Right lobe of liver (tissue), 4 donors: Measurements from ENCODE around the gene NBAS.

ENCODE experiments used
- CTCF ChIP-seq, 4 donors: fragments of 200-600 bp in 3 of 4; fragments of 450-650 bp in 1 of 4; IDR thresholded peaks; one replicate each; pipeline versions ENCODE4 v1.5.1 to v1.8.0; 2016 to 2022; ENCODE audit warnings: antibody characterized with exemption in 4 of 4, mild to moderate bottlenecking in 2 of 4
- POLR2A ChIP-seq: fragments of 450-650 bp; IDR thresholded peaks from one replicate; pipeline ENCODE4 v1.6.1; 2017; ENCODE audit warnings: antibody characterized with exemption, mild to moderate bottlenecking
- donor health status: DM: no; HTN: no; CAD: no.
- donor health status: DM: no; HTN: no; CAD: no.
- donor health status: DM: no; HTN: yes; CAD: no.

- TF ChIP-seq CTCF (IDR thresholded peaks at IDR 0.05) = no peak
- TF ChIP-seq POLR2A = no peak
Observed at GRCh38 chr2:15133461-15133860, 427.7 kb downstream of the NBAS start.
